Nephron (organoid): ENCODE data around the gene TAF12.
A peak's percentile ranks its signal among the peaks of the same experiment; 100 is the strongest.
"Not testable (repeated sequence)": the region's sequence is repeated elsewhere in the genome, so short reads cannot be mapped to it uniquely, and the experiment has no call there.

ENCODE experiments used
- H3K27ac Mint-ChIP-seq, 3 experiments: 2 replicates each; pipeline ENCODE4 v1.8.0; 2020; ENCODE audit warnings: mixed read lengths in 3 of 3, mild to moderate bottlenecking in 2 of 3, moderate library complexity in 1 of 3
- H3K27me3 Mint-ChIP-seq: 2 replicates; pipeline ENCODE4 v1.8.0; 2021; ENCODE audit warnings: low read depth, mild to moderate bottlenecking, moderate library complexity, mixed read lengths
- H3K36me3 Mint-ChIP-seq: 2 replicates; pipeline ENCODE4 v1.8.0; 2020; ENCODE audit warnings: low read depth, mixed read lengths
- H3K4me1 Mint-ChIP-seq: 2 replicates; pipeline ENCODE4 v1.8.0; 2020; ENCODE audit warnings: mixed read lengths
- H3K4me3 Mint-ChIP-seq, 3 experiments: 2 replicates each; pipeline ENCODE4 v1.8.0; 2020; ENCODE audit warnings: mild to moderate bottlenecking in 3 of 3, mixed read lengths in 3 of 3, moderate library complexity in 2 of 3
- H3K9me3 Mint-ChIP-seq: 2 replicates; pipeline ENCODE4 v1.8.0; 2020; ENCODE audit warnings: mixed read lengths
- CTCF ChIP-seq, 3 experiments: fragments of 200-600 bp; sonication (generic); IDR thresholded peaks; one replicate each; pipeline ENCODE4 v1.5.0; 2021; ENCODE audit warnings: antibody characterized with exemption in 3 of 3; ENCODE audit not compliant: unreplicated experiment in 3 of 3

The TAF12 gene

DNA sequence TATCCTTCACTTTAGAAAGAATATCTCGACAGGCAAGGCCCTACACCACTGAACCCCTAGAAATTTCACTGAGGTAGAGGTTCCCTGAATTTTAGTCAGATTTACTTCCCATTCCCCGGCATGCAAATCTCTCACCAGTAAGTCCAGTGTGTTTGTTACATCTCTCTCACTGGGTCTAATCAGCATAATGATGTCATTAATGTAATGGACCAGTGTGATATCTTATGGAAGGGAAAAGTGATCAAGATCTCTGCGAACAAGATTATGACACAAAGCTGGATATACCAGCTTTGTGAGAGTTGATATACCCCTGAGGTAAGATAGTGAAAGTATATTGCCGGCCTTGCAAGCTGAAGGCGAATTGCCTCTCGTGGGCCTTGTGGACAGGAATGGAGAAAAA lies 13.5 kb upstream of the TAF12 start:
- Mint-ChIP-seq H3K27me3 (no peaks in the 10 kb centered on the region), H3K4me3 (no peak overlapping the region), H3K9me3 (no peaks in the 10 kb centered on the region), H3K27ac (no peak overlapping the region), H3K36me3 (no peaks in the 10 kb centered on the region), H3K4me1 (peaks cover 5% of the 10 kb centered on the region)
- TF ChIP-seq CTCF (IDR thresholded peaks at IDR 0.05; ENCODE audit: unreplicated experiment in 3 of 3): no peak

- not testable (repeated sequence) for H3K4me3 Mint-ChIP-seq, H3K9me3 Mint-ChIP-seq, H3K27me3 Mint-ChIP-seq, H3K27ac Mint-ChIP-seq, H3K4me1 Mint-ChIP-seq, H3K36me3 Mint-ChIP-seq
Observed at GRCh38 chr1:28655448-28656311, 12.8 kb upstream of the TAF12 start.

GRCh38 chr1:28653870-28654269 lies 11.0 kb upstream of the TAF12 start:
- peak overlapping the region in 1 of 3 experiments; percentile 13 for H3K27ac Mint-ChIP-seq
- H3K27me3 Mint-ChIP-seq, H3K4me3 Mint-ChIP-seq, H3K4me1 Mint-ChIP-seq, H3K36me3 Mint-ChIP-seq, H3K9me3 Mint-ChIP-seq: not testable (repeated sequence)
- TF ChIP-seq CTCF (IDR thresholded peaks at IDR 0.05; ENCODE audit: unreplicated experiment in 3 of 3): peak in 2 of 3 experiments; percentile 14 to 16

GRCh38 chr1:28653063-28653462 lies 10.2 kb upstream of the TAF12 start:
- H3K9me3 Mint-ChIP-seq, H3K36me3 Mint-ChIP-seq, H3K4me3 Mint-ChIP-seq, H3K27me3 Mint-ChIP-seq, H3K27ac Mint-ChIP-seq: not testable (repeated sequence)
- peaks cover 16% of the 10 kb centered on the region for H3K4me1 Mint-ChIP-seq

DNA sequence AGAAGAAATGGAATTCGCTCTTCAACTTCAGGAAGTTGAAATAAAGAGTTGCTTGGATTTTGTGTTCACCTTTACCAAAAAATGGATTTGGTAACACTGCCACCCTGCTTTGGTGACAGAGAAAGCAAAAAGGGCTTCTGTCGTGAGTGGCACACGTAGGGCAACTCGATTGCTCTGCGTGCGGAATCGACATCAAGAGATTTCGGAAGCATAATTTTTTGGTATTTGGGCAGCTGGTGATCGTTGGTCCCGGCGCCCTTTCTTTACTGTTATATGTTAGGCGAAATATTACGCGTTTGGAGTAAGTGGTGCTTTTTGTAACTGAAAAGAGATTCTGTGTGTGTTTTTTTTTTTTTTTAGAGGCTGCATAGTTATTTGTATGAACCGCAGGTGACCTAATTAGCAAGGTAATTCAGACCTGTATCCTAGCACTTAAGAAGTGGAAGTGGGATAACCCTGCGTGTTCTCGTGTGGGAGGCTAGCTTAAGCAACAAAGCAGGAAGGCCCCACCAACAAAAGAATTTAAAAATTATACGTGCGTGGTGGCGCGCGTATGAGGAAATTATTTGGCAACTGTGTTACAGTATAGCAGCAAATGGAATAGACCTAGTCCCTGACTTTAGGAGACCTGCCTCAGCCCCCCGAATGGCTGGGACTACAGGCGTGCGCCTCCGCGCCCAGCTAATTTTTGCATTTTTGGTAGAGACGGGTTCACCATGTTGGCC lies 5.8 kb upstream of the TAF12 start, which contains the start of gene RNU11:
TSS of gene RNU11 (plus strand) at position 127 of the 725 bp plus-strand sequence.
- Mint-ChIP-seq H3K9me3 (no peaks in the 10 kb centered on the region), H3K4me3 (peak within 1 kb of the TSS; percentile 82 to 86 (median 84)), H3K27me3 (no peaks in the 10 kb centered on the region), H3K27ac (peak within 1 kb of the TSS; percentile 100), H3K36me3 (no peaks in the 10 kb centered on the region), H3K4me1 (peaks cover 30% of the 10 kb centered on the region)
- no peak for TF ChIP-seq CTCF (IDR thresholded peaks at IDR 0.05; ENCODE audit: unreplicated experiment in 3 of 3)

- Mint-ChIP-seq H3K27ac (peak overlapping the region; percentile 100), H3K9me3 (no peaks in the 10 kb centered on the region), H3K4me3 (peak overlapping the region; percentile 82 to 86 (median 84)), H3K36me3 (no peaks in the 10 kb centered on the region), H3K27me3 (no peaks in the 10 kb centered on the region), H3K4me1 (peaks cover 35% of the 10 kb centered on the region)
- no peak for TF ChIP-seq CTCF (IDR thresholded peaks at IDR 0.05; ENCODE audit: unreplicated experiment in 3 of 3)
Observed at GRCh38 chr1:28648008-28648473, 5.2 kb upstream of the TAF12 start.
